NT2/D1 (cell line): Measurements from ENCODE around the gene NKX6-2.

Experiments
- SUZ12 ChIP-seq: IDR thresholded peaks from 2 replicates; pipeline ENCODE4 v1.6.1; 2011; ENCODE audit not compliant: insufficient read length, insufficient read depth; ENCODE audit errors: extremely low read depth
- YY1 ChIP-seq: IDR thresholded peaks from 2 replicates; pipeline ENCODE4 v1.6.1; 2011; ENCODE audit not compliant: insufficient read length, insufficient read depth

- TF ChIP-seq YY1 (no peak), SUZ12 (no peak)
Measured at GRCh38 chr10:132810141-132810806, 24.3 kb upstream of the NKX6-2 start.
